ENCODE measurements around the gene ZMAT5. TPM values are rescaled to one million over a fixed set of nuclear protein-coding genes. Genes with fewer than 3 reads are reported as not detected.

ZMAT5 gene
- polyA plus RNA-seq, 2 of the 4 experiments (the other 2 are of a cell fraction) = 13.0 to 13.3 TPM

- peak overlapping the region; percentile 58; the same call in 2 of the 3 replicates for H3K4me2 ChIP-seq
- ChIA-PET CTCF (interaction anchor here (0.8 to 1.6 kb wide), 4 partner anchors 9 to 112 kb away, joined by 3 to 7 read pairs (median 3); no protein-coding TSS in a partner anchor), POLR2A (interaction anchor here (0.8 kb wide), 1 partner anchor 24 kb away, joined by 3 read pairs; the partner anchor contains the start of gene ASCC2)
- DNase-seq (ENCODE audit: low read depth in 1 of 2, low spot score in 1 of 2) (no peak), ATAC-seq (no peak), FAIRE-seq (no peak)
- peak overlapping the region; percentile 46 to 75; a peak in 4 of 6 replicates for H3K27ac ChIP-seq
- no peaks in the 10 kb centered on the region for H3K9me3 ChIP-seq
- 52% methylated on average over 5 of the region's 5 CpGs for WGBS (ENCODE audit: missing lambda C conversion rate)
- H3K4me3 ChIP-seq = no peak overlapping the region
- TF ChIP-seq E2F6 (IDR thresholded peaks at IDR 0.05; ENCODE audit: borderline replicate concordance, low read depth) (no peak), FOSB (CRISPR knock-in tag; IDR thresholded peaks at IDR 0.05) (no peak), EHF (CRISPR knock-in tag; IDR thresholded peaks at IDR 0.05) (no peak), RARB (CRISPR knock-in tag; IDR thresholded peaks at IDR 0.05) (no peak), REST (IDR thresholded peaks at IDR 0.05) (no peak), CHD4 (IDR thresholded peaks at IDR 0.05; ENCODE audit: borderline replicate concordance) (no peak), ZSCAN20 (CRISPR knock-in tag; IDR thresholded peaks at IDR 0.05) (no peak), POLR2A (IDR thresholded peaks at IDR 0.05; ENCODE audit: low read length) (no peak), POLR2AphosphoS2 (conservative IDR thresholded peaks at IDR 0.05; ENCODE audit: low read length) (no peak), CEBPB (IDR thresholded peaks at IDR 0.05) (no peak)
- TF ChIP-seq, protein P1, sequence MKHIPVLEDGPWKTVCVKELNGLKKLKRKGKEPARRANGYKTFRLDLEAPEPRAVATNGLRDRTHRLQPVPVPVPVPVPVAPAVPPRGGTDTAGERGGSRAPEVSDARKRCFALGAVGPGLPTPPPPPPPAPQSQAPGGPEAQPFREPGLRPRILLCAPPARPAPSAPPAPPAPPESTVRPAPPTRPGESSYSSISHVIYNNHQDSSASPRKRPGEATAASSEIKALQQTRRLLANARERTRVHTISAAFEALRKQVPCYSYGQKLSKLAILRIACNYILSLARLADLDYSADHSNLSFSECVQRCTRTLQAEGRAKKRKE (CRISPR knock-in tag; IDR thresholded peaks at IDR 0.05; ENCODE audit: low read depth) = no peak
- peaks cover 55% of the 10 kb centered on the region for H3K4me1 ChIP-seq
Observed at GRCh38 chr22:29814003-29814402, 47.2 kb upstream of the ZMAT5 start.

- ATAC-seq (peak; percentile 83 to 96), FAIRE-seq (no peak), DNase-seq (ENCODE audit: low read depth in 1 of 2, low spot score in 1 of 2) (peak; percentile 69 to 80)
- 15% methylated on average over 3 of the region's 3 CpGs for WGBS (ENCODE audit: missing lambda C conversion rate)
- no peak for TF ChIP-seq FOSL2 (IDR thresholded peaks at IDR 0.05)
- peak; percentile 67 for TF ChIP-seq FOSL2 (CRISPR knock-in tag; IDR thresholded peaks at IDR 0.05)
- TF ChIP-seq RAD21 (conservative IDR thresholded peaks at IDR 0.05 in 1 of 2, IDR thresholded peaks at IDR 0.05 in 1 of 2) = peak in 1 of 2 experiments; percentile 16; a peak in 1 of 5 replicates
- no peak for TF ChIP-seq HDAC2 (IDR thresholded peaks at IDR 0.05)
- ChIA-PET CTCF (interaction anchor here (1.2 to 1.6 kb wide), 3 partner anchors 8 to 112 kb away, joined by 3 to 7 read pairs (median 3); no protein-coding TSS in a partner anchor), POLR2A (interaction anchor here (0.8 kb wide), 1 partner anchor 24 kb away, joined by 3 read pairs; the partner anchor contains the start of gene ASCC2)
- Histone ChIP-seq H3K27ac (peak overlapping the region; percentile 46 to 75; a peak in 5 of 6 replicates), H3K4me1 (peaks cover 55% of the 10 kb centered on the region), H3K4me2 (peak overlapping the region; percentile 58), H3K9me3 (no peaks in the 10 kb centered on the region), H3K4me3 (no peak overlapping the region)
Observed at GRCh38 chr22:29813563-29813962, 46.8 kb upstream of the ZMAT5 start.

DNA sequence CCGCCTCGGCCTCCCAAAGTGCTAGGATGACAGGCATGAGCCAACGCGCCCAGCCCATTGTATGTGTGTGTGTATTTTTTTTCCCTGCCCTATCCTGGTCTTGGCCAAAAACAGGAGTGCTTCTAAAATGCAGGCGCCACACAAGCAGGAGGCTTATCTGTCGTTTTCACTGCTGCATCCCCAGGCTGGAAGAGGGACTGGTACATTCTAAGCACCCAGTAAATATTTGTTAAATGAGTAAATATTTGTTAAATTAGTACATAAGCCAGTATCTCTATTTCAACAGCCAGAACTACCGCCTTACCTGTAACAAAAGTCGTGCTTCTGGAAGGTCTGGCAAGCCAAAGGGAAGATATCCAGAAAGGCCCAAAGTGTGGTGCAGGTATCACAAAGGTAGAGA lies 46.3 kb upstream of the ZMAT5 start:
- FAIRE-seq (no peak), DNase-seq (ENCODE audit: low read depth in 1 of 2, low spot score in 1 of 2) (no peak), ATAC-seq (no peak)
- WGBS (ENCODE audit: missing lambda C conversion rate) = 56% methylated on average over 8 of the region's 8 CpGs
- peak overlapping the region; percentile 46 to 75; a peak in 5 of 6 replicates for H3K27ac ChIP-seq
- no peaks in the 10 kb centered on the region for H3K9me3 ChIP-seq
- ChIA-PET POLR2A (interaction anchor here (0.7 to 0.8 kb wide), 2 partner anchors 25 to 41 kb away, joined by 3 to 4 read pairs; partner anchors contain the start of gene ASCC2), CTCF (interaction anchor here (1.2 to 1.6 kb wide), 2 partner anchors 13 to 111 kb away, joined by 3 to 7 read pairs; no protein-coding TSS in a partner anchor)
- H3K4me3 ChIP-seq = no peak overlapping the region
- peaks cover 55% of the 10 kb centered on the region for H3K4me1 ChIP-seq
- peak overlapping the region; percentile 58 for H3K4me2 ChIP-seq
- TF ChIP-seq, protein P1 (CRISPR knock-in tag; IDR thresholded peaks at IDR 0.05; ENCODE audit: low read depth) = no peak
- TF ChIP-seq, protein P2, sequence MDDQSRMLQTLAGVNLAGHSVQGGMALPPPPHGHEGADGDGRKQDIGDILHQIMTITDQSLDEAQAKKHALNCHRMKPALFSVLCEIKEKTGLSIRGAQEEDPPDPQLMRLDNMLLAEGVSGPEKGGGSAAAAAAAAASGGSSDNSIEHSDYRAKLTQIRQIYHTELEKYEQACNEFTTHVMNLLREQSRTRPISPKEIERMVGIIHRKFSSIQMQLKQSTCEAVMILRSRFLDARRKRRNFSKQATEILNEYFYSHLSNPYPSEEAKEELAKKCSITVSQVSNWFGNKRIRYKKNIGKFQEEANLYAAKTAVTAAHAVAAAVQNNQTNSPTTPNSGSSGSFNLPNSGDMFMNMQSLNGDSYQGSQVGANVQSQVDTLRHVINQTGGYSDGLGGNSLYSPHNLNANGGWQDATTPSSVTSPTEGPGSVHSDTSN (IDR thresholded peaks at IDR 0.05) = no peak
- no peak for TF ChIP-seq RFX5 (IDR thresholded peaks at IDR 0.05)
- no peak for TF ChIP-seq GATA3 (IDR thresholded peaks at IDR 0.05; ENCODE audit: borderline replicate concordance)
- TF ChIP-seq HOXB5 (CRISPR knock-in tag; IDR thresholded peaks at IDR 0.05) = no peak
- TF ChIP-seq BHLHE40 (IDR thresholded peaks at IDR 0.05; ENCODE audit: low read depth, low read length) = no peak
- no peak for TF ChIP-seq FOSL2 (IDR thresholded peaks at IDR 0.05)
- TF ChIP-seq FOSL2 (CRISPR knock-in tag; IDR thresholded peaks at IDR 0.05) = no peak
- no peak for TF ChIP-seq CBX2 (IDR thresholded peaks at IDR 0.05; ENCODE audit: borderline replicate concordance, low read depth)
- no peak for TF ChIP-seq NPAS2 (CRISPR knock-in tag; IDR thresholded peaks at IDR 0.05; ENCODE audit: borderline replicate concordance)
- no peak for TF ChIP-seq RARB (CRISPR knock-in tag; IDR thresholded peaks at IDR 0.05)
- no peak for TF ChIP-seq PHF8 (IDR thresholded peaks at IDR 0.05; ENCODE audit: borderline replicate concordance, low read depth)
- TF ChIP-seq TFCP2L1 (CRISPR knock-in tag; IDR thresholded peaks at IDR 0.05) = no peak
- no peak for TF ChIP-seq NFE2L2 (conservative IDR thresholded peaks at IDR 0.05; ENCODE audit: low read length)
- no peak for TF ChIP-seq POLR2A (IDR thresholded peaks at IDR 0.05; ENCODE audit: low read length)
- no peak for TF ChIP-seq RCOR1 (IDR thresholded peaks at IDR 0.05; ENCODE audit: low read depth, low read length)
- TF ChIP-seq JUNB (IDR thresholded peaks at IDR 0.05) = no peak
- no peak for TF ChIP-seq KDM1A (IDR thresholded peaks at IDR 0.05; ENCODE audit: low read depth)

All from A549 (cell line).